Measurements from ENCODE around the gene ADGRD1. TPM values are rescaled to one million over a fixed set of nuclear protein-coding genes. Genes with fewer than 3 reads are reported as not detected.

Gene ADGRD1
- total RNA-seq, 1 donor from 2014 or later = 99.5 TPM

GRCh38 chr12:131007031-131007739 is 53.5 kb downstream of the ADGRD1 start:
- H3K27me3 ChIP-seq (ENCODE audit: low read depth) = no peaks in the 10 kb centered on the region
- H3K4me1 ChIP-seq = peaks cover 69% of the 10 kb centered on the region
- intact Hi-C loops (cut with micrococcal nuclease) = no loop called here
- TF ChIP-seq CTCF (IDR thresholded peaks at IDR 0.05; ENCODE audit: borderline replicate concordance) = no peak
- no peak overlapping the region for H3K4me3 ChIP-seq
- DNase-seq = peak; percentile 71
- peaks cover 65% of the 10 kb centered on the region for H3K36me3 ChIP-seq
- H3K9me3 ChIP-seq (replicated peaks) = no peaks in the 10 kb centered on the region
- peak overlapping the region; percentile 81 for H3K27ac ChIP-seq (replicated peaks)

GRCh38 chr12:131007740-131008117 is 54.0 kb downstream of the ADGRD1 start:
- H3K4me1 ChIP-seq = peaks cover 64% of the 10 kb centered on the region
- H3K27ac ChIP-seq (replicated peaks) = peak overlapping the region; percentile 81
- H3K27me3 ChIP-seq (ENCODE audit: low read depth) = no peaks in the 10 kb centered on the region
- DNase-seq = no peak
- no peak for TF ChIP-seq CTCF (IDR thresholded peaks at IDR 0.05; ENCODE audit: borderline replicate concordance)
- intact Hi-C loops (cut with micrococcal nuclease) = no loop called here
- H3K4me3 ChIP-seq = no peak overlapping the region
- H3K36me3 ChIP-seq = peaks cover 60% of the 10 kb centered on the region
- H3K9me3 ChIP-seq (replicated peaks) = no peaks in the 10 kb centered on the region

GRCh38 chr12:131008131-131008912 is 54.6 kb downstream of the ADGRD1 start:
- Histone ChIP-seq H3K27ac (replicated peaks) (peak overlapping the region; percentile 81), H3K4me3 (no peak overlapping the region), H3K4me1 (peaks cover 58% of the 10 kb centered on the region), H3K36me3 (peaks cover 54% of the 10 kb centered on the region), H3K9me3 (replicated peaks) (no peaks in the 10 kb centered on the region), H3K27me3 (ENCODE audit: low read depth) (no peaks in the 10 kb centered on the region)
- no peak for DNase-seq
- intact Hi-C loops (cut with micrococcal nuclease) = no loop called here
- no peak for TF ChIP-seq CTCF (IDR thresholded peaks at IDR 0.05; ENCODE audit: borderline replicate concordance)

GRCh38 chr12:131008913-131009270 is 55.2 kb downstream of the ADGRD1 start:
- H3K36me3 ChIP-seq = peaks cover 51% of the 10 kb centered on the region
- DNase-seq = no peak
- no peak for TF ChIP-seq CTCF (IDR thresholded peaks at IDR 0.05; ENCODE audit: borderline replicate concordance)

GRCh38 chr12:131009595-131010395 is 56.1 kb downstream of the ADGRD1 start:
- H3K4me3 ChIP-seq = no peak overlapping the region
- H3K27ac ChIP-seq (replicated peaks) = peak overlapping the region; percentile 59
- H3K27me3 ChIP-seq (ENCODE audit: low read depth) = no peaks in the 10 kb centered on the region
- H3K4me1 ChIP-seq = peaks cover 43% of the 10 kb centered on the region
- intact Hi-C loops (cut with micrococcal nuclease) = no loop called here
- H3K9me3 ChIP-seq (replicated peaks) = no peaks in the 10 kb centered on the region
- peaks cover 51% of the 10 kb centered on the region for H3K36me3 ChIP-seq
- no peak for TF ChIP-seq CTCF (IDR thresholded peaks at IDR 0.05; ENCODE audit: borderline replicate concordance)
- no peak for DNase-seq

More at GRCh38 chr12:131008913-131009270, 55.2 kb downstream of the ADGRD1 start:
- Histone ChIP-seq H3K9me3 (replicated peaks) (no peaks in the 10 kb centered on the region), H3K27ac (replicated peaks) (peak overlapping the region; percentile 81), H3K27me3 (ENCODE audit: low read depth) (no peaks in the 10 kb centered on the region), H3K4me1 (peaks cover 52% of the 10 kb centered on the region), H3K4me3 (no peak overlapping the region)
- intact Hi-C loops (cut with micrococcal nuclease) = no loop called here

Data from left ventricle myocardium inferior (tissue), 1 donor.